IMR-90 (cell line): Measurements from ENCODE around the gene SCPEP1. TPM values are rescaled to one million over a fixed set of nuclear protein-coding genes. Genes with fewer than 3 reads are reported as not detected.

ENCODE experiments used
- ATAC-seq: fragments of 200-7000 bp; cut with Tn5 transposase; 2 replicates; pipeline ENCODE4 v1.9.1; 2020; ENCODE audit warnings: low read depth, mild to moderate bottlenecking, moderate library complexity
- BruUV-seq: library from RNA; stranded (reverse); fragments of 400-500 nt; replicated peaks from 2 replicates; lab custom pipeline; 2021; lab: Mats Ljungman, UMichigan
- CTCF ChIA-PET: fragments of 300-600 bp; formaldehyde crosslinking; extraction: SDS; loops from one replicate; lab custom pipeline; 2021; ENCODE audit warnings: antibody characterized with exemption; lab: Yijun Ruan, JAX
- POLR2A ChIA-PET: fragments of 300-600 bp; sonication (Branson Sonifier 250); formaldehyde crosslinking; loops from one replicate; lab custom pipeline; 2022; ENCODE audit warnings: antibody characterized with exemption; ENCODE audit not compliant: unreplicated experiment; lab: Charles Lee
- DNase-seq: peaks from one replicate; pipeline ENCODE4 v3.0.0; 2013
- H2AFZ ChIP-seq: replicated peaks from 2 replicates; pipeline ENCODE3; 2013; ENCODE audit warnings: low read length, mild to moderate bottlenecking; ENCODE audit not compliant: poor library complexity
- H2AK5ac ChIP-seq: 2 replicates; pipeline ENCODE4 v1.6.1; 2013; ENCODE audit warnings: low read depth, low read length, inconsistent platforms
- H2AK9ac ChIP-seq: replicated peaks from 2 replicates; pipeline ENCODE3; 2013; ENCODE audit warnings: mild to moderate bottlenecking, low read depth, low read length, moderate library complexity; ENCODE audit not compliant: poor library complexity
- H2BK120ac ChIP-seq: 2 replicates; pipeline ENCODE4 v1.6.1; 2013; ENCODE audit warnings: low read depth, low read length, inconsistent platforms
- H2BK15ac ChIP-seq: 3 replicates; pipeline ENCODE4 v1.6.1; 2013; ENCODE audit warnings: low read depth, low read length, inconsistent platforms
- H2BK20ac ChIP-seq: 2 replicates; pipeline ENCODE4 v1.6.1; 2013; ENCODE audit warnings: low read depth, mild to moderate bottlenecking, inconsistent platforms, low read length, moderate library complexity
- H2BK5ac ChIP-seq: 2 replicates; pipeline ENCODE4 v1.6.1; 2013; ENCODE audit warnings: mild to moderate bottlenecking, low read depth, low read length, inconsistent platforms; ENCODE audit not compliant: poor library complexity, severe bottlenecking
- H3K14ac ChIP-seq: replicated peaks from 2 replicates; pipeline ENCODE4 v1.6.1; 2013; ENCODE audit warnings: low read depth, low read length, inconsistent platforms
- H3K18ac ChIP-seq: 2 replicates; pipeline ENCODE4 v1.6.1; 2013; ENCODE audit warnings: low read depth, low read length, control low read depth
- H3K23ac ChIP-seq: 2 replicates; pipeline ENCODE4 v1.6.1; 2013; ENCODE audit warnings: low read depth, low read length, inconsistent platforms
- H3K27ac ChIP-seq: 2 replicates; pipeline ENCODE4 v1.5.1; 2013; ENCODE audit warnings: mild to moderate bottlenecking, control low read depth, low read length; ENCODE audit not compliant: insufficient read depth
- H3K27me3 ChIP-seq: 2 replicates; pipeline ENCODE4 v1.6.1; 2013; ENCODE audit warnings: low read length; ENCODE audit not compliant: control insufficient read depth, insufficient read depth
- H3K36me3 ChIP-seq: 2 replicates; pipeline ENCODE4 v1.6.1; 2013; ENCODE audit warnings: low read length, mixed read lengths; ENCODE audit not compliant: control insufficient read depth, insufficient read depth
- H3K4ac ChIP-seq: 2 replicates; pipeline ENCODE4 v1.6.1; 2013; ENCODE audit warnings: low read depth, low read length, inconsistent platforms
- H3K4me1 ChIP-seq: 2 replicates; pipeline ENCODE4 v1.6.1; 2013; ENCODE audit warnings: low read length, mixed read lengths; ENCODE audit not compliant: control insufficient read depth, insufficient read depth
- H3K4me2 ChIP-seq: 2 replicates; pipeline ENCODE4 v1.6.1; 2013; ENCODE audit warnings: low read depth, mild to moderate bottlenecking, control low read depth, low read length, moderate library complexity
- H3K4me3 ChIP-seq: 2 replicates; pipeline ENCODE4 v1.5.1; 2013; ENCODE audit warnings: low read depth, mild to moderate bottlenecking, control low read depth, low read length, moderate library complexity; ENCODE audit not compliant: insufficient read depth
- H3K56ac ChIP-seq: 2 replicates; pipeline ENCODE4 v1.6.1; 2013; ENCODE audit warnings: low read length, inconsistent platforms; ENCODE audit not compliant: insufficient read depth; ENCODE audit errors: extremely low read depth
- H3K79me1 ChIP-seq, 2 experiments: 2 replicates each; pipeline ENCODE4 v1.6.1; 2013; ENCODE audit warnings: low read length in 2 of 2, inconsistent platforms in 1 of 2, low read depth in 1 of 2
- H3K9ac ChIP-seq: 2 replicates; pipeline ENCODE4 v1.6.1; 2013; ENCODE audit warnings: low read depth, low read length, control low read depth
- H3K9me1 ChIP-seq: 2 replicates; pipeline ENCODE4 v1.6.1; 2013; ENCODE audit warnings: low read length, inconsistent platforms; ENCODE audit not compliant: insufficient read depth
- H3K9me3 ChIP-seq: 2 replicates; pipeline ENCODE4 v1.6.1; 2013; ENCODE audit warnings: low read length; ENCODE audit not compliant: control insufficient read depth, insufficient read depth
- H4K20me1 ChIP-seq: 2 replicates; pipeline ENCODE4 v1.6.1; 2013; ENCODE audit warnings: low read length, inconsistent platforms; ENCODE audit not compliant: insufficient read depth
- H4K5ac ChIP-seq: 2 replicates; pipeline ENCODE4 v1.6.1; 2013; ENCODE audit warnings: mild to moderate bottlenecking, low read depth, low read length, control low read depth
- H4K8ac ChIP-seq, 2 experiments: 2 replicates each; pipeline ENCODE4 v1.6.1; 2013; ENCODE audit warnings: low read depth in 2 of 2, low read length in 2 of 2, control low read depth in 1 of 2, inconsistent platforms in 1 of 2
- H4K91ac ChIP-seq: 2 replicates; pipeline ENCODE4 v1.6.1; 2013; ENCODE audit warnings: low read depth, low read length, inconsistent platforms; ENCODE audit not compliant: insufficient read depth
- CEBPB ChIP-seq: IDR thresholded peaks from 2 replicates; pipeline ENCODE4 v1.6.1; 2012; ENCODE audit warnings: low read depth, low read length, improper control_type of control experiment
- CHD1 ChIP-seq: IDR thresholded peaks from 2 replicates; pipeline ENCODE4 v1.6.1; 2012; ENCODE audit warnings: low read depth, low read length, improper control_type of control experiment
- MAZ ChIP-seq: IDR thresholded peaks from 2 replicates; pipeline ENCODE4 v1.6.1; 2012; ENCODE audit warnings: low read depth, mild to moderate bottlenecking, low read length, improper control_type of control experiment, moderate library complexity, borderline replicate concordance
- NFE2L2 ChIP-seq: fragments of 150-350 bp; IDR thresholded peaks from 2 replicates; pipeline ENCODE4 v1.6.1; 2016; ENCODE audit warnings: low read depth, mild to moderate bottlenecking, low read length
- POLR2A ChIP-seq: IDR thresholded peaks from 2 replicates; pipeline ENCODE4 v1.6.1; 2012; ENCODE audit warnings: mild to moderate bottlenecking, low read depth, low read length
- RCOR1 ChIP-seq: IDR thresholded peaks from 2 replicates; pipeline ENCODE4 v1.6.1; 2012; ENCODE audit warnings: mild to moderate bottlenecking, low read length, improper control_type of control experiment; ENCODE audit not compliant: insufficient replicate concordance
- SMC3 ChIP-seq: fragments of 150-350 bp; IDR thresholded peaks from 2 replicates; pipeline ENCODE4 v1.6.1; 2016; ENCODE audit warnings: low read depth, mild to moderate bottlenecking, antibody characterized with exemption, low read length, moderate library complexity
- WGBS, 2 experiments: methylation state at CpG; one replicate each; pipeline versions ENCODE4 v1.1.5 to v1.1.7; 2013; ENCODE audit warnings: missing lambda C conversion rate in 2 of 2; ENCODE audit not compliant: insufficient read length in 1 of 2; ENCODE audit errors: extremely low coverage in 2 of 2; 5-methylcytosine and 5-hydroxymethylcytosine counted together
- dilution Hi-C: fragments of 300-500 bp; cut with HindIII; formaldehyde crosslinking; loops from one replicate; pipeline ENCODE4 v1.14.3; 2018; ENCODE audit warnings: low sequenced_read_pairs; ENCODE audit not compliant: unreplicated experiment
- in situ Hi-C: fragments of 300-500 bp; cut with MboI; formaldehyde crosslinking; loops from 3 replicates; pipeline ENCODE4 v1.14.3; 2019; ENCODE audit warnings: low sequenced_read_pairs, inconsistent platforms, mixed read lengths
- intact Hi-C: fragments of 100-400 bp; cut with micrococcal nuclease; formaldehyde crosslinking; loops from 2 replicates; pipeline ENCODE4 v1.10.0; 2022
- polyA plus RNA-seq, 3 experiments: library from polyadenylated mRNA; depleted of rRNA; stranded (reverse); fragments of >200 nt; gene quantifications; 2 replicates each; pipeline ENCODE4 v1.2.3, GENCODE V29; 2012; ENCODE audit warnings: low replicate concordance in 1 of 3
- total RNA-seq: library from RNA; depleted of rRNA; stranded (reverse); fragments of >200 nt; gene quantifications from 2 replicates; pipeline ENCODE4 v1.2.3, GENCODE V29; 2012
- TF ChIP-seq, protein P1 (sequence below): fragments of 150-350 bp; IDR thresholded peaks from 2 replicates; pipeline ENCODE4 v1.6.1; 2017; ENCODE audit warnings: mild to moderate bottlenecking, antibody characterized with exemption, low read length, low read depth

SCPEP1 gene
- total and polyA plus RNA-seq, 2 of the 4 experiments (the other 2 are of a cell fraction), result 16.5 to 32.1 TPM

GRCh38 chr17:57032343-57032742, 54.4 kb downstream of the SCPEP1 start:
- no peak overlapping the region for H2BK15ac ChIP-seq
- H4K20me1 ChIP-seq, result no peaks in the 10 kb centered on the region
- H3K27me3 ChIP-seq, result peaks cover 8% of the 10 kb centered on the region
- H2BK120ac ChIP-seq, result no peak overlapping the region
- ChIA-PET CTCF (no interaction called here), POLR2A (no interaction called here)
- no peaks in the 10 kb centered on the region for H3K9me1 ChIP-seq
- no CpG with 5 or more reads among the region's 8 CpGs for WGBS, 2 experiments
- H3K14ac ChIP-seq, result no peak overlapping the region
- H4K91ac ChIP-seq, result no peak overlapping the region
- H3K18ac ChIP-seq, result no peak overlapping the region
- TF ChIP-seq NFE2L2 (no peak), MAZ (no peak), RCOR1 (no peak), CEBPB (no peak), CHD1 (no peak), POLR2A (no peak), SMC3 (no peak)
- TF ChIP-seq, protein P1, sequence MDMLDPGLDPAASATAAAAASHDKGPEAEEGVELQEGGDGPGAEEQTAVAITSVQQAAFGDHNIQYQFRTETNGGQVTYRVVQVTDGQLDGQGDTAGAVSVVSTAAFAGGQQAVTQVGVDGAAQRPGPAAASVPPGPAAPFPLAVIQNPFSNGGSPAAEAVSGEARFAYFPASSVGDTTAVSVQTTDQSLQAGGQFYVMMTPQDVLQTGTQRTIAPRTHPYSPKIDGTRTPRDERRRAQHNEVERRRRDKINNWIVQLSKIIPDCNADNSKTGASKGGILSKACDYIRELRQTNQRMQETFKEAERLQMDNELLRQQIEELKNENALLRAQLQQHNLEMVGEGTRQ, result no peak
- DNase-seq (no peak), ATAC-seq (no peak)
- no peaks in the 10 kb centered on the region for H3K79me1 ChIP-seq
- H3K27ac ChIP-seq, result no peak overlapping the region
- no peaks in the 10 kb centered on the region for H3K36me3 ChIP-seq
- no peak overlapping the region for H2BK5ac ChIP-seq
- no peak overlapping the region for H3K23ac ChIP-seq
- in situ Hi-C loops, result no loop called here
- no peak overlapping the region for H2AK5ac ChIP-seq
- dilution Hi-C loops, result no loop called here
- no peak overlapping the region for H3K4me3 ChIP-seq
- H4K8ac ChIP-seq, result no peak overlapping the region
- H3K9ac ChIP-seq, result no peak overlapping the region
- no peak overlapping the region for H4K5ac ChIP-seq
- no peak overlapping the region for H2BK20ac ChIP-seq
- no TSS peak for BruUV-seq
- intact Hi-C loops, result no loop called here
- no peak overlapping the region for H3K4ac ChIP-seq
- no peaks in the 10 kb centered on the region for H3K9me3 ChIP-seq
- H2AFZ ChIP-seq, result no peak overlapping the region
- H3K56ac ChIP-seq, result no peak overlapping the region
- H3K4me2 ChIP-seq, result no peak overlapping the region; the same call in 1 of the 2 replicates
- no peaks in the 10 kb centered on the region for H3K4me1 ChIP-seq
- H2AK9ac ChIP-seq, result no peak overlapping the region
